Esophagus muscularis mucosa (tissue), 4 donors: ENCODE data around the gene MANEAL. TPM values are rescaled to one million over a fixed set of nuclear protein-coding genes. Genes with fewer than 3 reads are reported as not detected.

Experiments
- DNase-seq: peaks from one replicate; pipeline ENCODE4 v3.0.0-alpha.2; 2017; ENCODE audit errors: extremely low spot score
- H3K27ac ChIP-seq, 4 donors: fragments of 200-600 bp; sonication (generic); replicated peaks in 1 of 4; 1 replicate in 3 of 4; 2 replicates in 1 of 4; pipeline ENCODE4 v1.5.1; 2016 to 2019; ENCODE audit warnings: mild to moderate bottlenecking in 1 of 4
- H3K27me3 ChIP-seq, 4 donors: fragments of 200-600 bp; sonication (generic); one replicate each; pipeline versions ENCODE4 v1.5.1 to v1.6.0; 2016 to 2019
- H3K36me3 ChIP-seq, 4 donors: fragments of 200-600 bp; sonication (generic); one replicate each; pipeline ENCODE4 v1.5.1; 2016 to 2019
- H3K4me1 ChIP-seq, 4 donors: fragments of 200-600 bp; sonication (generic); one replicate each; pipeline ENCODE4 v1.5.1; 2016 to 2019
- H3K4me3 ChIP-seq, 4 donors: fragments of 200-600 bp; sonication (generic); 1 replicate in 2 of 4; 2 replicates in 2 of 4; pipeline ENCODE4 v1.5.1; 2016 to 2019; ENCODE audit warnings: mild to moderate bottlenecking in 4 of 4, moderate library complexity in 1 of 4
- H3K9me3 ChIP-seq, 4 donors: fragments of 200-600 bp; sonication (generic); 1 replicate in 3 of 4; 2 replicates in 1 of 4; pipeline ENCODE4 v1.5.1; 2016 to 2019
- EP300 ChIP-seq: sonication (generic); formaldehyde crosslinking; IDR thresholded peaks from one replicate; pipeline ENCODE4 v1.6.1; 2017; ENCODE audit warnings: antibody characterized with exemption
- POLR2A ChIP-seq: fragments of 450-650 bp; IDR thresholded peaks from one replicate; pipeline ENCODE4 v1.6.1; 2017; ENCODE audit warnings: antibody characterized with exemption, moderate library complexity, mild to moderate bottlenecking, low read depth
- POLR2AphosphoS5 ChIP-seq, 2 donors: sonication (generic); formaldehyde crosslinking; IDR thresholded peaks; one replicate each; pipeline ENCODE4 v1.6.1; 2017; ENCODE audit warnings: antibody characterized with exemption in 2 of 2
- WGBS: methylation state at CpG from one replicate; pipeline ENCODE4 v1.1.5; 2018; 5-methylcytosine and 5-hydroxymethylcytosine counted together
- intact Hi-C: fragments of 100-400 bp; cut with DNase I; formaldehyde crosslinking; loops from one replicate; pipeline ENCODE4 v1.15.1; 2023
- total RNA-seq, 4 donors: library from RNA; depleted of rRNA; stranded (reverse); fragments of >200 nt; gene quantifications; one replicate each; pipeline versions ENCODE4 v1.1.0 to v1.2.1, GENCODE V29; 2016
- TF ChIP-seq, protein P1 (sequence below), 3 experiments: fragments of 200-600 bp in 2 of 3; fragments of 450-650 bp in 1 of 3; sonication (generic) in 2 of 3; IDR thresholded peaks; one replicate each; pipeline ENCODE4 v1.5.1; 2017 to 2019; ENCODE audit warnings: antibody characterized with exemption in 3 of 3, mild to moderate bottlenecking in 2 of 3, moderate library complexity in 1 of 3

Gene MANEAL
- total RNA-seq, 4 donors from 2014 or later = 1.2 to 3.3 (median 1.5) TPM

DNA sequence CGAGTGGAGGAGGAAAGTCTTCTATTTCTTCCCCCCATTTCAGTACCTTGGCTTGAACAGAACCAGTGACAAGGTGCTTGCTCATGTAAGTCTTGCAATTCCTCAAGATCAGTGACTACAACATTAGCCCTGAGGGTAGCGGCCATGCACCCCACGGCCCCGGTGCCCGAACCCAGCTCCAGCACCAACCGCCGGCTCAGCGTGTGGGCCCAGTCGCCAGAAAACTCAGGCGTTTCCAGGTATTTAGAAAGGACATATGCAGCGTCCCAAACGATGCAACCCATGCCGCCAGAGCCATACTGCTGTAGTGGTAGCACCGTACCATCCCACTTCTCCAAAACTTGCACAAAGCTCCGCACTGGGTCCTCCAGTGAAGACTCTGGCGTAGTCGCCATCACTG lies 11.2 kb upstream of the MANEAL start:
- H3K9me3 ChIP-seq = no peaks in the 10 kb centered on the region
- intact Hi-C loops = no loop called here
- no peaks in the 10 kb centered on the region for H3K36me3 ChIP-seq
- H3K27me3 ChIP-seq = peaks cover 0 to 66% (median 0%) of the 10 kb centered on the region in 4 donors
- H3K27ac ChIP-seq = no peak overlapping the region
- H3K4me1 ChIP-seq = no peaks in the 10 kb centered on the region
- no peak for DNase-seq
- WGBS = 74% methylated on average over 17 of the region's 17 CpGs
- no peak for TF ChIP-seq EP300
- TF ChIP-seq, protein P1, sequence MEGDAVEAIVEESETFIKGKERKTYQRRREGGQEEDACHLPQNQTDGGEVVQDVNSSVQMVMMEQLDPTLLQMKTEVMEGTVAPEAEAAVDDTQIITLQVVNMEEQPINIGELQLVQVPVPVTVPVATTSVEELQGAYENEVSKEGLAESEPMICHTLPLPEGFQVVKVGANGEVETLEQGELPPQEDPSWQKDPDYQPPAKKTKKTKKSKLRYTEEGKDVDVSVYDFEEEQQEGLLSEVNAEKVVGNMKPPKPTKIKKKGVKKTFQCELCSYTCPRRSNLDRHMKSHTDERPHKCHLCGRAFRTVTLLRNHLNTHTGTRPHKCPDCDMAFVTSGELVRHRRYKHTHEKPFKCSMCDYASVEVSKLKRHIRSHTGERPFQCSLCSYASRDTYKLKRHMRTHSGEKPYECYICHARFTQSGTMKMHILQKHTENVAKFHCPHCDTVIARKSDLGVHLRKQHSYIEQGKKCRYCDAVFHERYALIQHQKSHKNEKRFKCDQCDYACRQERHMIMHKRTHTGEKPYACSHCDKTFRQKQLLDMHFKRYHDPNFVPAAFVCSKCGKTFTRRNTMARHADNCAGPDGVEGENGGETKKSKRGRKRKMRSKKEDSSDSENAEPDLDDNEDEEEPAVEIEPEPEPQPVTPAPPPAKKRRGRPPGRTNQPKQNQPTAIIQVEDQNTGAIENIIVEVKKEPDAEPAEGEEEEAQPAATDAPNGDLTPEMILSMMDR (IDR thresholded peaks at IDR 0.05) = no peak
- no peak for TF ChIP-seq POLR2AphosphoS5 (IDR thresholded peaks at IDR 0.05)
- no peak for TF ChIP-seq POLR2A
- no peak overlapping the region for H3K4me3 ChIP-seq

DNA sequence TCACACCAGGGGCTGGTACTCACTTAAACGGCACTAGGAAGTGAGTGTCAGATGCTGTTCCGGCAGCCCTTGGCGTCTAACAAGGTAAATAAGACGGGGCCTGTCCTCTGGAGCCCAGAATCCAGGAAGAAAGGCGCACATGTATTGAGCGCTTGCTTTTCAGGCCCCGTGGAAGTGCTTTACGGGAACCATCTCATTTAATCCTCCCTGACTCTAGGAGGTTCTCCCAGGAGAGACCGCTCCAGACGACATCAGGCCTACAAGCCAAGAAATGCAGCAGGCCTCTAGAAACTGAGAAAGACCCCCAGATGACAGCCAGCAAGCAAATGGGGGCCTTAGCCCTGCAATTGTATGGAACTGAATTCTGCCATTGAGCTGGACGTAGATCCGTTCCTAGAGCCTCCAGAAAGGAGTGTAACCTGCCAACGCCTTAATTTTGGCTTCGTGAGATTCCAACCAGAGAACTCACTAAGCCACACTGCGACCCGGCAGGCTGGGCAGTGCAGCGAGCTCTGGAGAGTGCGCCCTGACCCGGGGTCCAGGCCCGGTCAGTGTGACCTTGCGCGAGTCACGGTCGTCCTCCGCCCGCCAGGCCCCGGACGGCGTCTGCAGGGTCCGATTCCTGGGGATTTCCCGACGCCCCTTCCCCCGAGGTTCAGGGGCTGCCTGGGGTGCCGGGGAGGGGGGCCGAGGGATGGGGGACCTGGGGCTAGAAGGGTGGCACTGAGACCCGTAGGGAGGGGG lies 532 bp upstream of the MANEAL start:
- TF ChIP-seq POLR2AphosphoS5 (IDR thresholded peaks at IDR 0.05) (no peak), POLR2A (no peak)
- TF ChIP-seq, protein P1 (IDR thresholded peaks at IDR 0.05) = no peak
- Histone ChIP-seq H3K9me3 (no peaks in the 10 kb centered on the region), H3K27ac (no peak overlapping the region), H3K4me1 (peaks cover 12 to 28% (median 24%) of the 10 kb centered on the region in 4 donors), H3K27me3 (peaks cover 0 to 17% (median 0%) of the 10 kb centered on the region in 4 donors), H3K4me3 (peak overlapping the region; percentile 63 to 77 (median 63)), H3K36me3 (no peaks in the 10 kb centered on the region)
- DNase-seq = no peak
- 75% methylated on average over 11 of the region's 36 CpGs for WGBS
- intact Hi-C loops = no loop called here

DNA sequence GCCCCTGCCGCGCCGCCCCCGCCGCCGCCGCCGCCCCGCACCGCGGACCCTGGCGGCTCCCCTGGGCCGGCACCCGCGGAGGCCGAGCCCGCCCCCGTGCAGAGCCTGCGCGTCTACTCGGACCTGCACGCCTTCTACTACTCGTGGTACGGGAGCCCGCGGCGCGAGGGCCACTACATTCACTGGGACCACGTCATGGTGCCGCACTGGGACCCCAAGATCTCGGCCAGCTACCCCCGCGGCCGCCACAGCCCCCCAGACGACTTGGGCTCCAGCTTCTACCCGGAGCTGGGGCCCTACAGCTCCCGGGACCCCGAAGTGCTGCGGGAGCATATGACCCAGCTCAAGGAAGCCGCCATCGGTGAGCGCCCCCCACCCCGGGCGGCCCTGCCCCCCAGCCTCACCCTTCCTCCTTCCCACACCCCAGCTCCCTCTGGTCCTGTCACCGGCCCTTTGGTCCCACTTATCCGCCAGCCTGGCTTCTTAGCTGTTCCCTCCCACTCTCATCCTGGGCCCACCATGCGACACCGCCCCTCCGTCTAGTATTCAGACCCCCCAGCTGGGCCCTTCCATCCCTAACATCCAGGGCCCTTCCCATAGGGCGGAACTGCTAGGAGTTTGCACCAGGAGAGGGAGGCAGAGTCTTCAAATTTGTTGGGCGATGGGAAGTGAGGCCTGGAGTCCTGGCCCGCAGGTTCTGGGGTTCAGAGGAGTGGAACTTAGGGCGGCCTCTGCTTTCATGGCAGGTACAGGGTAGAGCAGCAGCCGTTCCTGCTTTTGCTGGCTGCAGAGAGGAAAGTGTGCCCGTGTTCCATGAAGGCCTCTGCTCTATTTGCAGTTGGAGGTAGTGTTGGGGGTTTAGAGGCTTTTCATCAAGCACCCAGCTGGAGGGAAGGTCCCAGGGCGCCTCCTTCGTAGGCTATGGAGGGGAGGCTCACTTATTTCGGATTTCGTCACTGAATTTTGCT lies 1.0 kb downstream of the MANEAL start:
- no peak overlapping the region for H3K27ac ChIP-seq
- H3K4me3 ChIP-seq = peak overlapping the region; percentile 63 to 77 (median 63)
- no peaks in the 10 kb centered on the region for H3K9me3 ChIP-seq
- H3K36me3 ChIP-seq = peaks cover 0 to 11% (median 6%) of the 10 kb centered on the region in 4 donors
- no peak for DNase-seq
- H3K27me3 ChIP-seq = peaks cover 0 to 4% (median 0%) of the 10 kb centered on the region in 4 donors
- TF ChIP-seq POLR2AphosphoS5 (IDR thresholded peaks at IDR 0.05) (no peak), POLR2A (no peak), EP300 (no peak)
- TF ChIP-seq, protein P1 (IDR thresholded peaks at IDR 0.05) = no peak
- WGBS = 49% methylated on average over 9 of the region's 59 CpGs
- peaks cover 12 to 28% (median 24%) of the 10 kb centered on the region in 4 donors for H3K4me1 ChIP-seq
- intact Hi-C loops = no loop called here

DNA sequence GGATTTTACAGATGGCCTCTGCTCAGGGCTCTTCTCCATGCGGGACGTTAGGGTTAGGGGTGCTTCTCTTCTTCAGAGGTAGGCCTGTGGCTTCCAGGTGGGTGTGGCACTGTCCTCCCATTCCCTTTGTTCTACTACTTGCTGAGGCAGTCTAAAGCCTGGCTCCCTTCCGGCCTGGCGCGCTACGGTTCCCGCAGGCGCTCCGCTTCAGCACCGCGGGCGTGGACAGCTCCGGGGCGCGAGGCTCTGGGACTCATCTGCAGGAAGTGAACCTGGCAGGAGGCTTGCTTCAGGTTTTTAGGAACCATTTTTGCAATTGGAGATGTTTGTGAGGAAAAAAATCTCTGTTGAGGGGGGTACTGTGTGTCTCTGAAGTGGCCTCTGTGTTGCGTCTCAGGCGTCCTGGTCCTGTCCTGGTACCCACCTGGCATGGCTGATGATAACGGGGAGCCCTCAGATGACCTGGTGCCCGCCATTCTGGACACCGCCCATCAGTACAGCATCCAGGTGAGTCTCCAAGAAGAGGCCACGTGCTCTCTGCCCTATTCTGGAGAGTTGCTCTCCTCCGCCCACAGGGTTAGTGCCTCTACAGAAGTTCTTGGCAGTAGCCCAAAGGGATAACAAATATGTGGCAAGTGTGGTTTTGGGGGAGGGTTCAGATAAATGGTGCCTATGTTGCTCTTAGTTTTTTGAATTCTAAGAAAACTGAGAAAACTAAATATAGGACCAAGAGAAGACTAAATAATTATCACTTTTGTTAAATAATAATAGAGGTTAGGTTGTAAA lies 1.9 kb downstream of the MANEAL start:
- 25% methylated on average over 20 of the region's 22 CpGs for WGBS
- peaks cover 0 to 4% (median 0%) of the 10 kb centered on the region in 4 donors for H3K27me3 ChIP-seq
- peak overlapping the region in 1 of 4 donors; percentile 63 for H3K4me3 ChIP-seq
- peaks cover 0 to 19% (median 14%) of the 10 kb centered on the region in 4 donors for H3K36me3 ChIP-seq
- no peak overlapping the region for H3K27ac ChIP-seq
- no peak for DNase-seq
- peak in 1 of 2 donors; percentile 40 for TF ChIP-seq POLR2AphosphoS5 (IDR thresholded peaks at IDR 0.05)
- TF ChIP-seq, protein P1 (IDR thresholded peaks at IDR 0.05) = no peak
- intact Hi-C loops = no loop called here
- peaks cover 12 to 28% (median 24%) of the 10 kb centered on the region in 4 donors for H3K4me1 ChIP-seq
- H3K9me3 ChIP-seq = no peaks in the 10 kb centered on the region
